Measurements from ENCODE around the gene ZNF692.
"Not testable (repeated sequence)": the region's sequence is repeated elsewhere in the genome, so short reads cannot be mapped to it uniquely, and the experiment has no call there.

Gene ZNF692

DNA sequence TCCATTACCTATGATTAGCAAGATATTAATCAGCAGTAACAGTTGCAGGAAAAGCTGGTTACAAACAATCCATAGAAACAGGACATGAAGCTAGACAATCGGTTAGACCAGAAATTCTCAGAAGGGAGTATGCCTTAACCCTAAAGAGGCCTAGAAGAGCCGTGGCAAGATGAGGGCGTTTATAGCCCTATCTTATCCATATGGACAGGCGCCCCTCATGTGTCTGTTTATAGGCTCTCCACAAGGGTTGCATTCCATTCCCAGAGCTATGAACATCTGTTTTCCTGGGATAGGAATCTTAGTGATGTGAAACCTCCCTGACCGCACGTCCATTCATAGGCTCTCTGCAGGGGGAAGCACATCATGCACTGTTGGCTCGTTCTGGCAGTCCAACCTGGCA lies 23.5 kb upstream of the ZNF692 start:
- not testable (repeated sequence) for DNase-seq

DNA sequence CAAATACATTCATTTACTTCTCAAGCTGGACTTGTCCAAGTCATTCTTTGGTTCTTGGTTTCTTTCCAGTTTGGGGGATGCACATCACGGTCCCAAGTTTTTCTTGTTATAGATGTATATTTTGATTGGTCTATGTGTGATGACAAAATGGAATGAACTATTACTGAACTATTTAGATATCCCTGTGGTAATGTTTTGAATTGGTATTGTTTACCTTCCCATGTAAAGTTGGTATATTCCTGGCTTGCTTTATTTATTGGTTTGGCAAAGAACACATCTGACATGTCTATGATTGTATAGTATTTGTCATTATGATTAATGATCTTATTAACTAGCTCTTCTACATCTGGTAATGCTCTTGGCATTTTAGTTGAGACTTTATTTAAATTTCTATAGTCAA lies 22.4 kb upstream of the ZNF692 start:
- no peak for DNase-seq

DNA sequence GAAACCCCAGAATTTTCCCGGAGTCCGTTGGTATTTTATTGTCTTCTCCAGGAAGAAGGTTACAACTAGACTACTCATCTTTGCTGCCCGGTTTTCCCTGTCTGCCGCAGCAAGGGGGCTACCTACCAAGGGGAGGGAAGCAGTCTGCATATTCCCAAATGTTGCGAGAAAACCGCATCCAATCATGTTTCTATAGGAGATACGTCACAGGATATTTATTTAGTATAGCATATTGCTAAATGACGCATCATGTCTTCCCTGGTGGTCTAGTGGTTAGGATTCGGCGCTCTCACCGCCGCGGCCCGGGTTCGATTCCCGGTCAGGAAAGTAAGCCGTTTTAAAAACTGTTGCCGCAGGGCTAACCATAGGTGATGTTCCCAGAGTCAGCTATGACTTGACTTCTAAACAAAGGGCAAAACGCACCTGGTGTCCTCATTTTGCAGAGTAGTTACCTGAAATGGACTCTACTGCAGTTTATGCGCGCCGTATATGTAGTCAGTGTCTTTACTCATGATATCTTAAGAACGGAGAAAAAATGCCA lies 15.2 kb upstream of the ZNF692 start:
- DNase-seq: peak in 42 of 56 donors; percentile 39 to 93 (median 81)

DNA sequence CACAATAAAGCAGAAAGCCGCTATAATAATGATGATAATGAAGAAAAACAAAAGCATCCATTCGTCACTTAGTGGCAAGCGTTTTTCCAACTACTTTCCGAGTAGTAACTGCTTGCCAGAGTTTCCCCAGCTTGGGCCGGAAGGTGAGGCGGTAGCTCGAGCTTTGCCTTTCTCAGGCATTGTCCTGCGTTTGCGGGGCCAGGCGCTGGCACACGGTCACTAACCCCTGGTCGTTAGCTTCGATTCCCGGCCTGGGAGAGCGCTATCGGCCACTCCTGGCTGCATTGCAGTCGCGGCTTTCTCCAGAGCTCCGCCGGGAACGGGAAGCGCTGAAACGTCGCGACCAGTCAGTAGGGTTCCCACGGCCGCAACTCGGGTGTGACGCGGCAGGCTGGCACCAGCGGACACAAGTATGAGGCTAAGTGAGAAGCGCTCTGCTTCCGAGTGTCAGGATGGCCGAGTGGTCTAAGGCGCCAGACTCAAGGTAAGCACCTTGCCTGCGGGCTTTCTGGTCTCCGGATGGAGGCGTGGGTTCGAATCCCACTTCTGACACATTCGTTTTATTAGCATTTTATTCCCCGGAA lies 14.6 kb upstream of the ZNF692 start:
- DNase-seq: peak; percentile 63 to 98 (median 92)

DNA sequence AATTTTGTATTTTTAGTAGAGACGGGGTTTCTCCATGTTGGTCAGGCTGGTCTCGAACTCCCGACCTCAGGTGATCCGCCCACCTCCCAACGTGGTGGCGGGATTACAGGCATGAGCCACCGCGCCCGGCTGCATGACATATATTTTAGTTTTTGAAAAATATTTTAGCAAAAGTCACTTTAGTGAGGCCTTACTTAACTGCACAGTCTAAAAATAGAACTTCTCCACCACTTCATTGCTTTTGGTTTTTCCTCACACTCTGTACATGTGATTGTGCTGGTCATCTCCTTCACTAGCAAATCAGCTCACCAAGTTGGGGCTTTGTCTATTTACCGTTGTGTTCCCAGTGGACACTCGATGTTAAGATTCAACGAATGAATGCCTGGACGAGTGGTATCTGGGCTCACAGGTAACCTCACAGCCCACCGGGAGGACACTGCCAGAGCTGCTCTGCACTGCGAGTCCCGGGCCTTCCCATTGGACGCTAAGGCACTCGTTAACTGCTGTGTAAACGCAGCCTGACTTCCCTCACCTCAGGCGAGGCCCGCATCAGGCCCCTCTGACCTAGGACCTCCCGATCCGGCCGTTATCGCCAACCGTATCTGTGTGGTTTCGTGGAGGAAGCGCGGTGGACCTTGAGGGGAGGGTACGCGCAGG lies 14.0 kb upstream of the ZNF692 start:
- DNase-seq: peak in 27 of 56 donors; percentile 16 to 73 (median 46)

DNA sequence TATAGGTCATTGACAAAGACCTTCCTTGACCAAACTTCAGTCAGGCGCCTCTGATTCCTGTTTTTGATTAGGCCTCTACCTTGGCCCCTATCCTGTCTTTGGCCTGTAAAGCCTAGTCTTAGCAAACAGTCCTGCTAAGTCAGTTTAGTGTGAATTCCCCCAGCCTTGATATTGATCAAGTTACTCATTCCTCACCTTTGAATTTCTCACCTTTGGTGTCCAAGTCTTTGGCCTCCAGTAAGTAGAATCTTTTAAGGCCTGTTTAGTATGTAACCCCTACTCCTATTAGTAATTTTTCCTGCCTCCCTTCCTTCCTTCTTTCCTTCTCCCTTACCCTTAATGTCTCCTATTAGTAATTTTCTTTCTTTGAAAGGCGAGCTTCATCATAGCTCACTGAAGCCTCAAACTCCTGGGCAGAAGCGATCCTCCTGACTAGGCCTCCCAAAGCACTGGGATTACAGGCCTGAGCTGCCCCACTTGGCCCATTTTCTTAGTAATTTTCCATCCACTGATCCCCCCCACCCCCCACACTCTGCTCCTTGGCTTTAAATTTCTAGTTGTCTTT lies 13.0 kb upstream of the ZNF692 start:
- DNase-seq: no peak

DNA sequence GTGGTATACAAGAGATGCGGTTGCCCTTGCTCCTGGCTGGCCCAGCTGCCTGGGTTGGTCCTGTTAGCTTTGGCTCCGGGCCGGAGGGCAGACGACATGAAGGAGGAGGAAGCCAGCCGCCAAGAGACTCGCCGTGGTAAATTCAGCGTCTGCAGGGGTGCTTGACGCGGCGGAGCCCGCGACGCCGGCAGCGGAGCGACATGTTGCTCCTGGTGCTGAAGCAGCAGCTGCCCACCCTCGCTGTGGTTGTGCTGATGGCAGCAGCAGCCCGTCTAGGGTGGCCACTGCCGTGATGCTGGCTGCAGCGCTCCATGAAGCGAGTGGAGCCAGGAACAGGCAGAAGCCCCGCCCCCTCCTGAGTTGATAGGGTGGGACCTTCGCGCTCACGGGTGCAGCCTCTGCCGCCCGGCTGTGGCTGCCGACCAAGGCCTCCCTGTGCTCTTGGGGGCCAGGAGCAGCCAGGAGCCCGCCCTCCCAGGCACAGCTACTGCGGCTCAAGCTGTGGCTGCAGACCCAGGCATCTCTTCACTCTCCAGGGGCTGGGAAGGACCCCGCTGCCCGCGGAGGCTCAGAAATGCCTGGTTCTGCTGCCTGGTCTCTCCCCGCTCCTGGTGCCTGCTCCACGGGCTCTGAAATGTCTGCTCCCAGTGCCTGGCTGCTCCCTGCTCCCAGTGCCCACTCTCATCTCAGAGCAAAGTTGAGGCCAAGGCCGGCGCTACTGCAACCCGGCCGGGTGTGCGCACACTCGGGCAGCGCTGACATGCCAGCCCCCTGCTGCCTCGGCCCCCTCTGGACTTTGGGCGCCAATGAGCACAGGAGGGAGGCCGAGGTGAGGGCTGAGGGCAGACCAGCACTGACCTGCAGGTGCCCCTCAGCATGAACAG lies 4.4 kb upstream of the ZNF692 start:
- peak in 53 of 56 donors; percentile 23 to 89 (median 71) for DNase-seq

DNA sequence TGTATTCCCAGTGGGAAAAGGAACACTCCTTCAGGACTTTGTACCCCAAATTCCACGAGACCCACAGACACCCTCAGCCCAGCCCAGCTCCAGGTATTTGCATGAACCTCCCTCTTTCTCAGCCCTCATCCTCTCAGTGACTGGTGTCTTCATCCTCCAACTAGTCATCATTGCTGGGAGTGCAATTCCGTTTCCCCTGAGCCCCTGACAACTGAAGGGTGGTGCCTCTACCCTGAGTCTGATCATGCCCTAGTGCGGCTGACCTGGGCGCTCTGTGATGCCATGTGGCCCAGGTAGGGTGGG lies 3.8 kb upstream of the ZNF692 start:
- DNase-seq: peak in 2 of 56 donors; percentile 58 to 63

DNA sequence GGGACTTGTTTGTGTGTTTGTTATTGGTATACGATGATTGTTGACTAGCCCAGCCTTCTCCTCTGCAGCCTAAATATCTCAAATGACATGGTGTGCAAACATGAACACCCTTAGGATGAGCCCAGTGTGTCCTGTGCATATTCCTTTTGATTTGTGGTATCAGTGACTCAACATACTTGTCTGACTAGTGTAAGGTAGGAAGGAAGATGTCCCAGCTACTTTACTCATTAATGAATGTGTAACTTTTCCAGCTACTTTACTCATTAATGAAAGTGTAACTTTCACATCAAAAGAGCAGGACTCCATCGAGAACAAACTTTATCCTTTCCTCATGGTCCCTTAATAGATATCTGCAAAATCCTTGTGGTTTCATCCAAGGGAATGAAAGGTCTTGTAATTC lies 2.7 kb upstream of the ZNF692 start:
- DNase-seq: no peak

DNA sequence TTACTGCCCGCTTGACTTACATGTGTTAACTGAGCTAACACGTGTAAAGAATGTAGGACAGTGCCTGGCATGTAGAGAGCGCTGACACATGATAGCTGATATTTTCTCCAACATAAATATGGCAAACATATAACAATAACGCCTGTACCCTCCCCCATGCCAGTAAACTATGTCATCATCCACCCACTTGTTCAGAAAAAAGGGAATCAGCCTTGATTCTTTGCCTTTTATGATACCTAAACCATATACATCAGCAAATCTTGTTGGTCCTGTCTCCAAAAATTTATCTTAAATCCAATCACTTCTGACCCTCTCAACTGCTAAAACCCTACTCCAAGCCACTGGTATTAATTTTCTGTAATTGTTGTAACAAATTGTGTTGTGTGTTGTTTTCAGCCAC lies 1.1 kb upstream of the ZNF692 start:
- DNase-seq: no peak

DNA sequence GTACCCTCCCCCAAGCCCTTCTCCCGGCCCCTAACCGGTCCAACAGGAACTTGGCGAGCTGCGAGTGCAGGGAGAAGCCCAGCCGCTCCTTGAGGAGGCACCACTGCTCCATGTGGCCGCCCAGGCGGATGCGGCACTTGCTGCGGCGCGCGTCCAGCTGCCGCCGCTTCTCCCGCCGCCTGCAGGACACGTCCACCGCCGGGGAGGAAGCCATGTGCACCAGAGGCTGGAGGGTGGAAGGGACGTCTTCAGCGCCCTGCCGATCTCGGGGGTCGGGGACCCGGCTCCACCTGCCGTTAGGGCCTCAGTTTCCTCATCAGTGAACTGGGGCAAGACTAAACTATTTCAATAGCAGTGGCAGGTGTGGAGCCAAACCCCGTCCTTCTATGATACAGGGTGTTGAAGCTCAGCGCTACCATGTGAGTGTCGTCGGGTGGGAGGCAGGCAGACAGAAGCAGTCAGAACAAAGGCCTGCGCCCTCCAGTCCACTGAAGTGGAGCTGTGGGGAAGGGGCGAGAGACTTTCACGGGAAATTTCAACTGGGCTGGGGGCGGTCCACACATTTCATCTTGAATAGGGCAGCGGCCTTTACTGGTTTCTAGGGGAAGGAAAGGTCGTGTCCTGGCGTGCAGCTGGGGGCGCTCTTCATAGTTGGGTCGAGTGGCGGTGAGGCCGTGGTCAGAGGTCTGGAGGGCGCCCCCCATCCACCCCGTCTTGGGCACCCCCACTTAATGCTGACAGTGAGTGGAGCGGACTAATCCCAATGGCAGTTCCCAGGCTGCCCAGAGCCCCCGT lies 592 bp downstream of the ZNF692 start:
- peak in 24 of 56 donors; percentile 14 to 79 (median 42) for DNase-seq

DNA sequence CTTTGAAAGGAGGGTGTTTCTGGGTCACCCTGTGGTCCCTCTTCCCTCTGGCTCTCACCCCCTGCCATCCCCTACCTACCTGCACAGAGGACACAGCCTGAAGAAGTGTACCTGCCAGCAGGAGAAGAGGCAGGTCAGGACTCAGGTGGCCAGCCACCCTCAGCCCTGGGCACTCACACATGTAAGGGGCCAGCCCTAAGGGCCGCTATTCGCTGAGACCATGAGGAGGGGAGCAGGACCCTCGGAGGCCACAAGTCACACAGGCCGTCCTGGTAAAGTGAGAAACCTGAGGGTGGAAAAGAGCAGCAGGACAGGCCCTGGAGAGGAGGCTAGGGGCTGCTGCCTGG lies 1.2 kb downstream of the ZNF692 start:
- no peak for DNase-seq

DNA sequence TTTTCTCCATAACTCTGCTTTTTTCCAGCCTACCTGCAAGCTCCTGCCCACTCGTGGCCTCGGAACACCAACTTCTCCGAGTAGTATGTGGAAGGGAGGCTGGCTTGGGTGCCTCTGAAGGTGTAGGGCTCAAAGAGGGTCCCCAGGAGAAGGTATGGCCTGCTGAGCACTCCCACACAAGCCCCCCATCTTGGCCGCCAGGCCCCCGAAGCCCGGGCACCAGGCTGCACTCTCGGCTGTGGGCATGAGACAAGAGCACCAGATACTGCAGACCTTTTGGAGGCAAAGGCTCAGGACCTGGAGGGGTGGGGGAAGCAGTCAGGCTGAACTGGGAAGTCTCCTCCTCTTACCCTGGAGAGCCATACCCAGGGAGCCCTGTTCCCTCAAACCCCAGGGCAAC lies 1.7 kb downstream of the ZNF692 start:
- no peak for DNase-seq

DNA sequence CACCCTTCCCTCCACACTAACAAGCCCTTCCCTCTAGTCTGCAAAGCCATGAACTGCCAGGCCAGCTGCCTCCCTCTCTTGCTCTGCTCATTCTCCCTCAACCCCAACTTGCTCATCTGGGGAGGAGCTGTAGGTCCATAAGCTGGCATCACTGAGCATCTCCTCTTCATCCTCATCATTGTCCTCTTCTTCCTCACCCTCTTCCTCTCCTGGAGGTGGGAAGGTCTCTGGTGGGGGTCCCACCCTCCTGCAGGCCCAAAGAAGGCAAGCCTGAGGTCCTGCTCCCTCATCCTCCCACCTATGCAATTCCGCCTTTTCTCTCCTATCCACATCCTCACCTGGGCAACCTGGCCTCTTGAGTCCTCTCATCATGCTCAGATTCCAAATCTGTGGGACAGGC lies 2.7 kb downstream of the ZNF692 start:
- DNase-seq: no peak

DNA sequence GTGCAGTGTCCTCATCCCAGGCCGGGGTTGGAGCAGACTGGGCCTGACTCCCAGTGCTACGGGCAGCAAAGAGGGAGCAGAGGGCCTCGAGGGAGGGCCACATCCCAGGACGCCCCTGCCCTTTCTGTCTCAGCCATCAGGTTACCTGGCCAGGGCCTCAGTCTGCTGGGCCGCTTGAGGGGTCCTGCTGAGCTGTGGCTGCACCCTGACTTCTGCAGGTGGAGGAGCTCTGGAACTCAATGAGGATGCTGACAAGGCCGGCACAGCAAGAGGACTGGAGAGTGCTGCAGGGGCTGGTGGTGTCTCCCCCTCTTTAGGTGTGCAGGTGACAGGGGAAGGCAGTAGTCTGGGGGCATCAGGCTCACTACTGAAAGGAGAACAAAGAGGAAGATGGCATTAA lies 3.3 kb downstream of the ZNF692 start:
- DNase-seq: no peak

DNA sequence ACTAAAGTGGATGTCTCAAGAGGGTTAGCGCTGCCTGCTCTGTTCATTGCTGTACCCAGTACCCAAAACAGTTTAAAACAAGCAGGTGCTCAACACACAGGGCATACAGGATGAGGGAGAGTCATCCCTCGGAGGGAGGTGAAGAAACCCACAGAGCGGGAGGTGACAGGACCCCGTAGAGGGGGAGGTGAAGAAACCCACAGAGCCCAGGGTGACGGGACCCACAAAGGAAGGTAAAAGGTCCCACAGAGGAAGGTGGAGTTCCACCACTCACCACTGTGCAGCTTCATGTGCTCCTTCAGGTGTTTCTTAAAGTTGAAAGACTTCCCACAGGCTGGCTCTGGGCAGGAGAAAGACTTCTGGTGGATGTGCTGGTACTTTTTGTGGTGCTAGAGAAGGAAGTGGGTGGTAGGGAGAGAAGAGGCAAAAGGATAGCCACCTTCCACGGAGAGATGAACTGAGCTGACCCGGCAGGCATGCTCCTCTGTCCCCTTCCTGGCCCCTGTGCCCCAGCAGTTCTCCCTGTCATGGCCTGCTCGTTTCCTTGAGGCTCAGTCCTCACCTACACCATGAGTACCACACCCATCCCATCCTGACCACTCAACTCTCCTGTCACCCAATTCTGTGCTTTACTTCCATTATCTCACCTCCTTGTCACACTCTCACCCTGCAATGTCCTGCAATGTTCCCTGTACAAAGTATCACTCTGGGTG lies 5.1 kb downstream of the ZNF692 start:
- DNase-seq: no peak

DNA sequence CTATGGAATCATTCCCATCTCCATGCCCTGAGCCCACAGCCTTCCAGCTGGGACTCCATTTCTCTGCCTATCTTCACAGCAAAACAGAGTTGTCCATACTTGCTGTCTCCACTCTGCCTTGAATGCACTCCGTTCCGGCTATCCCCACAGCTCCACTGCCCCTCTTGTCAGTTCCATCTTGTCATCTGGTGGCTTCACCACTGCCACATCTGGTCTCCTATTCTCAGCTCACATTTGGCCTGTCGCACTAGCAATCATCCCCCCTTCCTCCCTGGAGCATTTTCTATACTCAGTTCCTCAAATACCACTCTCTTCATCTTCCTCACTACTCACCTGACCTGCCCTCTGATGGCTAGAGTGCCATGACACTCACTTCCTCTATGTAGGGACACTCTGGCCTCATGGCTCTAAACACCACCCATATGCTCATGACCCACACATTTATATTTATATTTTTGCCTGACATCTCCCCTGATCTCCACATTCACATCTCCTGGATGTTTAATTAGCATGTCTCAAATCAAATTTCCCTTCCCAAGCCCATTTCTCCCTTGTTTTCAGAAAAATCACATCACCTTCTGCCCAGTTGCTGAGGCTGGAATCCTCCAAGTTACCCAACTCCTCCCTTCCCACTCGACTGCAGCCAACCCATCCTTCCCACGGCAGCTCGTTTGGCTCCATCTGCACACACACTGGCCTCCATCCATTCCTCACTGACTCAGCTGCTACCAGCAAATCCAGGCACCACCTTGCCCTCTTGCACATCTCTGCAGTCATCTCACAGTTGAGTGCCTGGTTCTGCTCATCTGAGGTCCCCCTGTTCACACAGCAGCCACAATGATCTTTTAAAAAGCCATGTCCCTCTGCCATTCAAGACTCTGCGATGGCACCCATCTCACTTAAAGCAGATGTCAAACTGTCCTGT lies 6.1 kb downstream of the ZNF692 start:
- DNase-seq: no peak

DNA sequence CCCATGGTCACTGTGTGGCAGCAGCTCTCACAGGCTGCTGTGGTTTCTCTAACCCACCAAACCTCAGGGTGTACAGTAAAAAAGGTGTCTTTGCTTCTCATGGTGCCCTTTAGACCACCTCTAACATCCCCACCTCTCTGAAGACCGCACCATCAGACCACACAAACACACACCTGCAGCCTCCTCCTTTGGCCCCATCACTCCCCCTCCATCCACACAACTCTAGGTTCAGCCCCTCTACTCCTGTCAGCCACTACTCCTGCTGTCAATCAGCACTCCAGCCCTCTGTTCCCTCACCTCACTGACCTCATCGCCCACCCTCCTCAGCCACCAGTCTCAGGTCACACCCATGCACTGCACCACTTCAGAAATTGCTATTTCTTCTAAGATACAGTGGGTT lies 7.5 kb downstream of the ZNF692 start:
- DNase-seq: no peak

DNA sequence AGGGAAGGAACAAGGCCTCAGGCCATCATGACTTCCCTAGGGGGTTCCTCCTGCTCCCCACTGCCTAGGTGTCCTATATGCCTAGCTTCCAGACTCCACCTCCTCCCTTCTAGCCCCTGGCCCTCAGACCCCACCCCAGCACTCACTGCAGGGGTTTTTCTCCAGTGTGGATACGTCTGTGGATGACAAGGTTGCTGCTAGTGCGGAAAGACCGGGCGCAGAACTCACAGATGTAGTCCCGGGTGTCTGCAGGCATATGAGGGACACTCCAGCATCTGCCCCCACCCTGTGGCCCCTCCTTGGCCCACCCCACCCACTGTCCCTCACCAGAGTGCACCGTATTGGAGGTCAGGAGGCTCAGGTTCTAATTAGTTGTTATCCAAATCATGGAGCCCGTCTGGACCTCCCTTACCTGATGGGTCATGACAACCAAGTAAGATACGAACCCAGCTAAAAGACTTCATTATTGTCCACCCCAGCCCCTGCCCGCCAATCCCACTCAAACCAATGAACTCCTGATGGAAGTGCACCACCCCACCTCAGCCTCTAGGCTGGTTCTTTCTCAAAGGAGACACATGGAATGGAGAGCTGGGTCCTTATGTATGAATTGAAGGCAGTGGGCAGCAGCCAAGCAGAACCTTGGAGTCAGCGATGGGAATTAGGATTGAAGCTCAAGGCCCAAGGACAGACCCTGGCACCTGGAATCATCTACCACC lies 8.2 kb downstream of the ZNF692 start:
- DNase-seq: no peak

Data from nucleus accumbens (tissue), 56 donors.